NB4 (cell line): Measurements from ENCODE around the gene C11orf86.

Source experiments
- CTCF ChIP-seq: IDR thresholded peaks from one replicate; pipeline ENCODE4 v1.5.1; 2012; ENCODE audit warnings: low read depth, low read length
- MAX ChIP-seq: IDR thresholded peaks from 2 replicates; pipeline ENCODE4 v1.6.1; 2011; ENCODE audit warnings: low read depth, low read length
- POLR2A ChIP-seq: IDR thresholded peaks from 2 replicates; pipeline ENCODE4 v1.6.1; 2011; ENCODE audit warnings: mild to moderate bottlenecking; ENCODE audit not compliant: insufficient read length; ENCODE audit errors: extremely low read depth

- TF ChIP-seq CTCF (no peak), MAX (no peak), POLR2A (no peak)
These were observed 50.6 kb downstream of the C11orf86 start for GRCh38 chr11:67025750-67026149.
